DND-41 (cell line): ENCODE data around the gene EHMT1.

Source experiments
- CTCF ChIP-seq: IDR thresholded peaks from 2 replicates; pipeline ENCODE4 v1.5.1; 2012; ENCODE audit warnings: borderline replicate concordance, low read length, moderate library complexity, mild to moderate bottlenecking; ENCODE audit not compliant: poor library complexity, severe bottlenecking; ENCODE audit errors: extremely low read depth
- EZH2 ChIP-seq: IDR thresholded peaks from 3 replicates; pipeline ENCODE4 v1.6.1; 2012; ENCODE audit warnings: borderline replicate concordance, low read depth, mild to moderate bottlenecking, moderate library complexity, low read length, inconsistent platforms; ENCODE audit not compliant: severe bottlenecking

DNA sequence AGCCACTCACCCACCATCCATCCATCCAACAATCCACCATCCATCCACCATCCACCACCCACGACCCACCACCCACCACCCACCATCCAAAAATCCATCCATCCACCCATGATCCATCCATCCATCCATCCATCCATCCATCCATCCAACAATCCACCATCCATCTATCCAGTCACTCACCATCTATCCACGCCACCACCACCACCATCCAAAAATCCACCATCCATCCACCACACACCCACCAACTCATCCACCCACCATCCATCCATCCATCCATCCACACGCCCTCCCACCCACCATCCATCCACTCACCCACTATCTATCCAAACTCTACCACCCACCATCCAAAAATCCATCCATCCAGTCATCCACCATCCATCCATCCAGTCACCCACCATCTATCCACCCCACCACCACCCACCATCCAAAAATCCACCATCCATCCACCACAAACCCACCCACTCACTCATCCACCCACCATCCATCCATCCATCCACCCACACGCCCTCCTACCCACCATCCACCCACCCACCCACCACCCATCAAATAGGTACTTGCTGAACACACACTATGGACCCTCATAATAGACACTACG is 49.1 kb upstream of the EHMT1 start:
- TF ChIP-seq EZH2 (no peak), CTCF (no peak)
